Subcutaneous abdominal adipose tissue (tissue), 5 donors: ENCODE results near the gene OR2T1.

Experiments
- H3K27ac ChIP-seq: one replicate; pipeline ENCODE4 v1.7.0; 2013; ENCODE audit warnings: low read depth, mild to moderate bottlenecking, inconsistent platforms, low read length, moderate library complexity
- H3K27me3 ChIP-seq, 5 donors: one replicate each; pipeline ENCODE4 v1.7.0; 2013; ENCODE audit warnings: low read length in 5 of 5, inconsistent platforms in 1 of 5; ENCODE audit not compliant: control insufficient read depth in 5 of 5, insufficient read depth in 4 of 5
- H3K36me3 ChIP-seq, 5 donors: one replicate each; pipeline ENCODE4 v1.7.0; 2013; ENCODE audit warnings: low read length in 5 of 5; ENCODE audit not compliant: control insufficient read depth in 5 of 5, insufficient read depth in 5 of 5
- H3K4me1 ChIP-seq, 5 donors: one replicate each; pipeline ENCODE4 v1.7.0; 2013; ENCODE audit warnings: low read length in 5 of 5, mild to moderate bottlenecking in 3 of 5, moderate library complexity in 1 of 5; ENCODE audit not compliant: control insufficient read depth in 5 of 5, insufficient read depth in 5 of 5
- H3K4me3 ChIP-seq, 5 donors: one replicate each; pipeline ENCODE4 v1.7.0; 2013; ENCODE audit warnings: low read length in 5 of 5, low read depth in 1 of 5
- H3K9ac ChIP-seq, 5 donors: one replicate each; pipeline ENCODE4 v1.7.0; 2013; ENCODE audit warnings: low read length in 5 of 5, mild to moderate bottlenecking in 4 of 5, moderate library complexity in 3 of 5
- H3K9me3 ChIP-seq, 5 donors: one replicate each; pipeline ENCODE4 v1.7.0; 2013; ENCODE audit warnings: low read length in 5 of 5; ENCODE audit not compliant: control insufficient read depth in 5 of 5
- donor health status: healthy.
- donor health status: healthy.
- donor health status: healthy.
- donor health status: healthy.
- donor health status: healthy.

OR2T1 gene

GRCh38 chr1:248402748-248403147, at the start of gene OR2T1:
Gene OR2T1, plus strand, starts transcription at chr1:248403048. Its CDS starts 3,100 bp downstream, at chr1:248406148.
- no peak within 1 kb of the TSS for H3K4me3 ChIP-seq
- no peak within 1 kb of the TSS for H3K9ac ChIP-seq
- H3K27me3 ChIP-seq: no peaks in the 10 kb centered on the region
- H3K4me1 ChIP-seq: no peaks in the 10 kb centered on the region
- peaks cover 0 to 3% (median 0%) of the 10 kb centered on the region in 5 donors for H3K9me3 ChIP-seq
- H3K36me3 ChIP-seq: no peaks in the 10 kb centered on the region
- H3K27ac ChIP-seq: no peak within 1 kb of the TSS

GRCh38 chr1:248359415-248359814, 43.4 kb upstream of the OR2T1 start:
- H3K9ac ChIP-seq: no peak overlapping the region
- H3K4me1 ChIP-seq: no peaks in the 10 kb centered on the region
- H3K9me3 ChIP-seq: peaks cover 0 to 3% (median 0%) of the 10 kb centered on the region in 5 donors
- no peaks in the 10 kb centered on the region for H3K27me3 ChIP-seq
- H3K4me3 ChIP-seq: no peak overlapping the region
- H3K36me3 ChIP-seq: no peaks in the 10 kb centered on the region
- H3K27ac ChIP-seq: no peak overlapping the region

- H3K4me3 ChIP-seq: no peak within 1 kb of the TSS
- peaks cover 0 to 8% (median 0%) of the 10 kb centered on the region in 5 donors for H3K9me3 ChIP-seq
- no peak within 1 kb of the TSS for H3K27ac ChIP-seq
- no peak within 1 kb of the TSS for H3K9ac ChIP-seq
- H3K4me1 ChIP-seq: no peaks in the 10 kb centered on the region
- no peaks in the 10 kb centered on the region for H3K27me3 ChIP-seq
- H3K36me3 ChIP-seq: no peaks in the 10 kb centered on the region
Measured at GRCh38 chr1:248361121-248361715, 41.6 kb upstream of the OR2T1 start, which contains the start of gene OR2T4. Gene OR2T4, plus strand, starts transcription at chr1:248361665. Its CDS starts 0 bp downstream, at chr1:248361665.

- H3K4me3 ChIP-seq: no peak overlapping the region
- H3K36me3 ChIP-seq: no peaks in the 10 kb centered on the region
- peaks cover 0 to 8% (median 0%) of the 10 kb centered on the region in 5 donors for H3K9me3 ChIP-seq
- H3K27me3 ChIP-seq: no peaks in the 10 kb centered on the region
- no peak overlapping the region for H3K9ac ChIP-seq
- no peak overlapping the region for H3K27ac ChIP-seq
- no peaks in the 10 kb centered on the region for H3K4me1 ChIP-seq
Measured at GRCh38 chr1:248366609-248367008, 36.2 kb upstream of the OR2T1 start.

GRCh38 chr1:248372394-248372793, 30.5 kb upstream of the OR2T1 start:
- Histone ChIP-seq H3K27me3 (no peaks in the 10 kb centered on the region), H3K4me1 (no peaks in the 10 kb centered on the region), H3K4me3 (no peak overlapping the region), H3K36me3 (no peaks in the 10 kb centered on the region), H3K9ac (no peak overlapping the region), H3K27ac (no peak overlapping the region), H3K9me3 (peaks cover 0 to 2% (median 0%) of the 10 kb centered on the region in 5 donors)

- Histone ChIP-seq H3K9ac (no peak overlapping the region), H3K4me1 (no peaks in the 10 kb centered on the region), H3K27ac (no peak overlapping the region), H3K27me3 (no peaks in the 10 kb centered on the region), H3K9me3 (peaks cover 0 to 2% (median 0%) of the 10 kb centered on the region in 5 donors), H3K36me3 (no peaks in the 10 kb centered on the region), H3K4me3 (no peak overlapping the region)
Measured at GRCh38 chr1:248373761-248374160, 29.1 kb upstream of the OR2T1 start.

GRCh38 chr1:248375446-248375845, 27.4 kb upstream of the OR2T1 start, which contains the start of gene OR2T6:
Gene OR2T6, plus strand, starts transcription at chr1:248375746. Its CDS starts 11,863 bp downstream, at chr1:248387609.
- Histone ChIP-seq H3K9ac (no peak within 1 kb of the TSS), H3K9me3 (peaks cover 0 to 2% (median 0%) of the 10 kb centered on the region in 5 donors), H3K4me3 (no peak within 1 kb of the TSS), H3K27me3 (no peaks in the 10 kb centered on the region), H3K36me3 (no peaks in the 10 kb centered on the region), H3K4me1 (no peaks in the 10 kb centered on the region), H3K27ac (no peak within 1 kb of the TSS)

- Histone ChIP-seq H3K27ac (no peak overlapping the region), H3K27me3 (no peaks in the 10 kb centered on the region), H3K36me3 (no peaks in the 10 kb centered on the region), H3K4me1 (no peaks in the 10 kb centered on the region), H3K9me3 (peaks cover 0 to 2% (median 0%) of the 10 kb centered on the region in 5 donors), H3K9ac (no peak overlapping the region), H3K4me3 (no peak overlapping the region)
Measured at GRCh38 chr1:248376916-248377315, 25.9 kb upstream of the OR2T1 start.

- Histone ChIP-seq H3K4me1 (no peaks in the 10 kb centered on the region), H3K4me3 (no peak overlapping the region), H3K36me3 (no peaks in the 10 kb centered on the region), H3K9ac (no peak overlapping the region), H3K27ac (no peak overlapping the region), H3K27me3 (no peaks in the 10 kb centered on the region), H3K9me3 (no peaks in the 10 kb centered on the region)
Measured at GRCh38 chr1:248380854-248381253, 22.0 kb upstream of the OR2T1 start.

- H3K27ac ChIP-seq: no peak overlapping the region
- no peaks in the 10 kb centered on the region for H3K27me3 ChIP-seq
Measured at GRCh38 chr1:248388426-248388825, 14.4 kb upstream of the OR2T1 start.

More at GRCh38 chr1:248388426-248388825, 14.4 kb upstream of the OR2T1 start:
- no peaks in the 10 kb centered on the region for H3K4me1 ChIP-seq
- no peak overlapping the region for H3K4me3 ChIP-seq
- H3K36me3 ChIP-seq: no peaks in the 10 kb centered on the region
- peaks cover 0 to 5% (median 0%) of the 10 kb centered on the region in 5 donors for H3K9me3 ChIP-seq
- no peak overlapping the region for H3K9ac ChIP-seq
